VCaP (cell line): ENCODE data around the gene CUL5.

Experiments used
- H3K27ac ChIP-seq: fragments of 450-650 bp; 2 replicates; pipeline ENCODE4 v1.5.1; 2017
- CTCF ChIP-seq: fragments of 450-650 bp; conservative IDR thresholded peaks from 2 replicates; pipeline ENCODE4 v1.5.1; 2017; ENCODE audit warnings: mild to moderate bottlenecking, moderate library complexity

Gene CUL5

GRCh38 chr11:108008656-108009496 lies at the start of gene CUL5:
Gene CUL5, plus strand, starts transcription at chr11:108008898. Its CDS starts 451 bp downstream, at chr11:108009349.
- peak; percentile 98 for TF ChIP-seq CTCF
- peak within 1 kb of the TSS; percentile 98 for H3K27ac ChIP-seq

DNA sequence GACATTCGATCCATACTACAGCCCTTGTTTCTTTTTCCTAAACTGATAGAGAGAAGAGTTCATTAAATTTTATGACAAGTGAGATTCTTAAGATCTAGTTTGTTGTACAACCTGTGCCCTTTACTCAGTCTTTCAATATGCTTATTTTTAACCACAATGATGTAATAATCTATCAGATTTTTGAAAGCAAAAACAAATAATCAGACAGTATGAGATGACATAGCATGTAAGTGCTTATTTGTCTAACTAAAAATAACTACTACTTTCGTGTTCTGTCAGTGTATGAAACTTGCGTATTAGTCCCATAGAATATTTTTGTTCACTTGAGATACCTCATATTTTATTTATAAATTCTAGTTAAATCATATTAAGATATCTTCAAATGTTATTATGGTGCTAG lies 47.2 kb upstream of the CUL5 start:
- TF ChIP-seq CTCF, result no peak
- H3K27ac ChIP-seq, result no peak overlapping the region

DNA sequence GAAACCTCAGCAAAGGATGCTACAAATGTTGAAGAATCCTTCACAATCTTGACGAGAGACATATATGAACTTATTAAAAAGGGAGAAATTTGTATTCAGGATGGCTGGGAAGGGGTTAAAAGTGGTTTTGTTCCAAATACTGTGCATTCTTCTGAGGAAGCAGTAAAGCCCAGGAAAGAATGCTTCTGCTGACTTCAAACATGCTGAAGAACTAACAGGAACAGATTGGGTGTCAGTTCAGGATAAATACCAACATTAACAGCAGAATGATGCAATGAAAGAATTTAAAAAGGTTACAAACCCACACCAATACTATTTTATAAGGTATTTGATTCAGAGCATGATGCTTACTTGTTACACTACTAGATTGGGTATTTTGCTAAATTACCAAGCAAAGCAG lies 46.5 kb upstream of the CUL5 start:
- TF ChIP-seq CTCF, result no peak

DNA sequence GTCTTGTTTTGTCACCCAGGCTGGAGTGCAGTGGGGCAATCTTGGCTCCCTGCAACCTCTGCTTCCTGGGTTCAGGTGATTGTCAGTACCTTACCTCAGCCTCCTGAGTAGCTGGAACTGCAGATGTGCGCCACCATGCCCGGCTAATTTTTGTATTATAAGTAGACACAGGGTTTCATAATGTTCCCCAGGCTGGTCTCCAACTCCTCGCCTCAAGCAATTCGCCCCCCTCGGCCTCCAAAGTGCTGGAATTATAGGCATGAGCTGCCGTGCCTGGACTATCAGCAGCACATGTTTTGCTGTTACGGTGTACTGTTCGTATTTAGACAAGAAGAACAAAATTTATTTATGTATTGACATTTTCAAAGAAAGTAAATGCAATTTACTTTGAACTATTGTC lies 45.6 kb upstream of the CUL5 start:
- TF ChIP-seq CTCF, result no peak
- H3K27ac ChIP-seq, result no peak overlapping the region

More for the DNA sequence above, 46.5 kb upstream of the CUL5 start:
- H3K27ac ChIP-seq, result no peak overlapping the region

- TF ChIP-seq CTCF, result no peak
- H3K27ac ChIP-seq, result no peak overlapping the region
These were observed 39.5 kb upstream of the CUL5 start for GRCh38 chr11:107969219-107969618.

- H3K27ac ChIP-seq, result no peak overlapping the region
- no peak for TF ChIP-seq CTCF
These were observed 38.6 kb upstream of the CUL5 start for GRCh38 chr11:107970049-107970448.

GRCh38 chr11:107973641-107974040 lies 35.1 kb upstream of the CUL5 start:
- TF ChIP-seq CTCF, result no peak
- H3K27ac ChIP-seq, result no peak overlapping the region
